HG03460 (cell line): ENCODE results near the gene TAS2R19.
"Not testable (repeated sequence)": the region's sequence is repeated elsewhere in the genome, so short reads cannot be mapped to it uniquely, and the experiment has no call there.

Experiments
- ATAC-seq: cut with Tn5 transposase; IDR thresholded peaks from one replicate; pipeline ENCODE4 v1.9.1; 2021; ENCODE audit not compliant: unreplicated experiment

The TAS2R19 gene

GRCh38 chr12:11022520-11022919 lies at the start of gene TAS2R19:
TSS of gene TAS2R19 (minus strand) at chr12:11022620. CDS start at chr12:11022571, 49 bp downstream.
- no peak for ATAC-seq

GRCh38 chr12:11071414-11071813 lies 49.0 kb upstream of the TAS2R19 start:
- ATAC-seq = no peak

GRCh38 chr12:11070999-11071398 lies 48.6 kb upstream of the TAS2R19 start:
- ATAC-seq = no peak

- ATAC-seq = no peak
Observed at GRCh38 chr12:11069854-11070365, 47.5 kb upstream of the TAS2R19 start.

- ATAC-seq = no peak
Observed at GRCh38 chr12:11067514-11067913, 45.1 kb upstream of the TAS2R19 start.

- ATAC-seq = not testable (repeated sequence)
Observed at GRCh38 chr12:11062194-11062593, 39.8 kb upstream of the TAS2R19 start, which contains the start of gene TAS2R46. TSS of gene TAS2R46 (minus strand) at chr12:11062294. CDS start at chr12:11062294, 0 bp downstream.

GRCh38 chr12:11059784-11060183 lies 37.4 kb upstream of the TAS2R19 start:
- ATAC-seq = no peak

- no peak for ATAC-seq
Observed at GRCh38 chr12:11059041-11059440, 36.6 kb upstream of the TAS2R19 start.

GRCh38 chr12:11055306-11055705 lies 32.9 kb upstream of the TAS2R19 start:
- no peak for ATAC-seq

- ATAC-seq = not testable (repeated sequence)
Observed at GRCh38 chr12:11049806-11050531, 27.5 kb upstream of the TAS2R19 start.

GRCh38 chr12:11041366-11041765 lies 18.9 kb upstream of the TAS2R19 start:
- ATAC-seq = not testable (repeated sequence)

GRCh38 chr12:11040162-11040561 lies 17.7 kb upstream of the TAS2R19 start:
- ATAC-seq = no peak

- no peak for ATAC-seq
Observed at GRCh38 chr12:11039171-11039570, 16.8 kb upstream of the TAS2R19 start.

GRCh38 chr12:11033959-11034358 lies 11.5 kb upstream of the TAS2R19 start:
- not testable (repeated sequence) for ATAC-seq

GRCh38 chr12:11031307-11031706 lies 8.9 kb upstream of the TAS2R19 start, which contains the start of gene TAS2R31:
TSS of gene TAS2R31 (minus strand) at chr12:11031407. CDS start at chr12:11031335, 72 bp downstream.
- ATAC-seq = no peak

GRCh38 chr12:11026118-11026517 lies 3.7 kb upstream of the TAS2R19 start:
- no peak for ATAC-seq

- no peak for ATAC-seq
Observed at GRCh38 chr12:11023387-11023786, 967 bp upstream of the TAS2R19 start.

- no peak for ATAC-seq
Observed at GRCh38 chr12:11016937-11017336, 5.5 kb downstream of the TAS2R19 start.

- ATAC-seq = no peak
Observed at GRCh38 chr12:11015775-11016430, 6.5 kb downstream of the TAS2R19 start.

- no peak for ATAC-seq
Observed at GRCh38 chr12:11014234-11014633, 8.2 kb downstream of the TAS2R19 start.

- ATAC-seq = no peak
Observed at GRCh38 chr12:11007608-11008007, 14.8 kb downstream of the TAS2R19 start.

GRCh38 chr12:10998204-10998603 lies 24.2 kb downstream of the TAS2R19 start, which contains the start of gene TAS2R20:
TSS of gene TAS2R20 (minus strand) at chr12:10998304. CDS start at chr12:10997875, 429 bp downstream.
- ATAC-seq = no peak
